Measurements from ENCODE around the gene TMEM253. TPM values are rescaled to one million over a fixed set of nuclear protein-coding genes. Genes with fewer than 3 reads are reported as not detected.

The TMEM253 gene
- total and polyA plus RNA-seq, 9 of the 15 experiments (the other 6 are each of a cell fraction or from before 2014, with no cell fraction given) = 0.11 to 0.61 (median 0.26) TPM; not detected in 3

GRCh38 chr14:21093018-21093417, 7.8 kb upstream of the TMEM253 start:
- no peak overlapping the region for H3K27ac ChIP-seq (ENCODE audit: extremely low read depth, low read depth, low read length)
- DNase-seq (ENCODE audit: extremely low read depth in 1 of 4, low spot score in 3 of 4) = no peak
- H3K4me3 ChIP-seq = no peak overlapping the region
- intact Hi-C loops (cut with micrococcal nuclease) (no loop called here), in situ Hi-C loops (cut with MboI) (no loop called here)
- ChIA-PET POLR2A (interaction anchor here (1.1 to 1.3 kb wide), 2 partner anchors 9 to 22 kb away, joined by 3 read pairs; partner anchors contain the start of gene ARHGEF40), CTCF (ENCODE audit: low intra/inter-chr PET ratio) (interaction anchor here (1.5 to 2.5 kb wide), 6 partner anchors 11 to 236 kb away, joined by 5 to 21 read pairs (median 10); partner anchors contain the start of gene ARHGEF40)
- peaks cover 5% of the 10 kb centered on the region; the same call in 1 of the 3 replicates for H3K36me3 ChIP-seq (ENCODE audit: control insufficient read depth, insufficient read depth, low read length)
- H3K79me2 ChIP-seq (ENCODE audit: control insufficient read depth, insufficient read depth, low read length) = no peaks in the 10 kb centered on the region
- H3K9me1 ChIP-seq (ENCODE audit: control insufficient read depth, insufficient read depth, low read length) = no peaks in the 10 kb centered on the region
- H3K4me1 ChIP-seq (replicated peaks in 1 of 2; ENCODE audit: control insufficient read depth in 2 of 2, insufficient read depth in 2 of 2, low read length in 2 of 2) = peaks cover 4 to 29% of the 10 kb centered on the region in 2 experiments; a peak in 4 of 5 replicates
- no peak overlapping the region for H3K9ac ChIP-seq (ENCODE audit: insufficient read depth in 1 of 2, low read depth in 2 of 2, low read length in 2 of 2)
- FAIRE-seq = no peak
- BruUV-seq (replicated peaks) = no TSS peak
- no peak for ATAC-seq
- no peak overlapping the region for H2AFZ ChIP-seq (ENCODE audit: low read depth, low read length)
- no peaks in the 10 kb centered on the region for H3K9me3 ChIP-seq (replicated peaks; ENCODE audit: control insufficient read depth, insufficient read depth, low read depth, low read length)
- WGBS (ENCODE audit: insufficient coverage, low coverage, missing lambda C conversion rate) = 92% methylated on average over 6 of the region's 36 CpGs
- H3K27me3 ChIP-seq (ENCODE audit: control insufficient read depth in 2 of 2, insufficient read depth in 2 of 2, low read length in 2 of 2) = no peaks in the 10 kb centered on the region
- H4K20me1 ChIP-seq (replicated peaks; ENCODE audit: control insufficient read depth, insufficient read depth, low read length) = no peaks in the 10 kb centered on the region
- H3K4me2 ChIP-seq (ENCODE audit: insufficient read depth, low read length) = no peak overlapping the region
- TF ChIP-seq PRMT5 (CRISPR knock-in tag; IDR thresholded peaks at IDR 0.05) (no peak), TAF1 (IDR thresholded peaks at IDR 0.05; ENCODE audit: control insufficient read depth, extremely low read depth, insufficient read depth, low read length, severe bottlenecking) (no peak), KLF1 (tag; IDR thresholded peaks at IDR 0.05) (no peak), XRCC4 (IDR thresholded peaks at IDR 0.05; ENCODE audit: extremely low read depth, insufficient read depth, insufficient read length) (no peak), ID3 (CRISPR knock-in tag; IDR thresholded peaks at IDR 0.05) (no peak), ID3 (tag; IDR thresholded peaks at IDR 0.05) (no peak), ZNF584 (CRISPR knock-in tag; IDR thresholded peaks at IDR 0.05; ENCODE audit: low read depth) (no peak), ZNF174 (CRISPR knock-in tag; IDR thresholded peaks at IDR 0.05) (no peak), TSHZ1 (CRISPR knock-in tag; IDR thresholded peaks at IDR 0.05) (no peak), ZBTB5 (IDR thresholded peaks at IDR 0.05) (no peak), ZNF280A (IDR thresholded peaks at IDR 0.05; ENCODE audit: low read depth, partially characterized antibody) (no peak)

Data from K562 (cell line).